WERI-Rb-1 (cell line): ENCODE measurements around the gene IL1RAPL1.

Experiments used
- DNase-seq: peaks from one replicate; pipeline ENCODE4 v3.0.0-alpha.2; 2020
- H3K27ac ChIP-seq: fragments of 250-450 bp; sonication (Bioruptor Pico); 2 replicates; pipeline ENCODE4 v1.5.1; 2020; ENCODE audit warnings: mild to moderate bottlenecking, moderate library complexity
- H3K27me3 ChIP-seq: fragments of 250-450 bp; sonication (Bioruptor Pico); 2 replicates; pipeline ENCODE4 v1.5.1; 2021; ENCODE audit warnings: mild to moderate bottlenecking, low read depth, moderate library complexity; ENCODE audit not compliant: insufficient read depth, severe bottlenecking
- H3K36me3 ChIP-seq: fragments of 250-450 bp; sonication (Bioruptor Pico); 2 replicates; pipeline ENCODE4 v1.5.1; 2020; ENCODE audit warnings: mild to moderate bottlenecking, moderate library complexity
- H3K4me3 ChIP-seq: 2 replicates; pipeline ENCODE4 v1.5.1; 2011; ENCODE audit warnings: low read depth, mild to moderate bottlenecking, control low read depth, low read length
- H3K9me3 ChIP-seq: fragments of 250-450 bp; sonication (Bioruptor Pico); 2 replicates; pipeline ENCODE4 v1.5.1; 2021; ENCODE audit warnings: mild to moderate bottlenecking, moderate library complexity; ENCODE audit not compliant: severe bottlenecking
- TF ChIP-seq, protein P1 (sequence below): IDR thresholded peaks from 2 replicates; pipeline ENCODE4 v1.5.1; 2011; ENCODE audit warnings: low read depth, mild to moderate bottlenecking, control low read depth, inconsistent platforms, low read length

IL1RAPL1 gene

DNA sequence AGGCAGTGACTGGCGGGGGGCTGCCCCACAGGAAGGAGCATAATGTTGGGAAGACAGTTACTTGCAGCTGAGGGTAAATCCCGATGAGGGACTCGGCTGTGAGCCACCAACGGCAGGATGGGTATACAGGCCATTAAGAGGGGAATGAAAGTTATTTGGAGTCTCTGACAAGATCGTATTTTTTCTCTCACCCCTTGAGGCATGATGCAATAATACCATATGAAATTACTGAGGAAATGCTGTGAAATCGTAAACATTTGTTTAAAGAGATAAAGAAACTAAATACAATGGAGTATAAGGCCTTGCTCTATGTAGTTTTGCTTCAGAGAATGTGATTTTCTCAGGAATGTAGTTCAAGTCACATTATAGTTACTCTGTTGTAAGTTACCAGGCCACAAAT lies 12.7 kb downstream of the IL1RAPL1 start:
- Histone ChIP-seq H3K27me3 (no peaks in the 10 kb centered on the region), H3K36me3 (no peaks in the 10 kb centered on the region), H3K4me3 (no peak overlapping the region), H3K27ac (no peak overlapping the region), H3K9me3 (no peaks in the 10 kb centered on the region)
- TF ChIP-seq, protein P1, sequence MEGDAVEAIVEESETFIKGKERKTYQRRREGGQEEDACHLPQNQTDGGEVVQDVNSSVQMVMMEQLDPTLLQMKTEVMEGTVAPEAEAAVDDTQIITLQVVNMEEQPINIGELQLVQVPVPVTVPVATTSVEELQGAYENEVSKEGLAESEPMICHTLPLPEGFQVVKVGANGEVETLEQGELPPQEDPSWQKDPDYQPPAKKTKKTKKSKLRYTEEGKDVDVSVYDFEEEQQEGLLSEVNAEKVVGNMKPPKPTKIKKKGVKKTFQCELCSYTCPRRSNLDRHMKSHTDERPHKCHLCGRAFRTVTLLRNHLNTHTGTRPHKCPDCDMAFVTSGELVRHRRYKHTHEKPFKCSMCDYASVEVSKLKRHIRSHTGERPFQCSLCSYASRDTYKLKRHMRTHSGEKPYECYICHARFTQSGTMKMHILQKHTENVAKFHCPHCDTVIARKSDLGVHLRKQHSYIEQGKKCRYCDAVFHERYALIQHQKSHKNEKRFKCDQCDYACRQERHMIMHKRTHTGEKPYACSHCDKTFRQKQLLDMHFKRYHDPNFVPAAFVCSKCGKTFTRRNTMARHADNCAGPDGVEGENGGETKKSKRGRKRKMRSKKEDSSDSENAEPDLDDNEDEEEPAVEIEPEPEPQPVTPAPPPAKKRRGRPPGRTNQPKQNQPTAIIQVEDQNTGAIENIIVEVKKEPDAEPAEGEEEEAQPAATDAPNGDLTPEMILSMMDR = no peak
- DNase-seq = no peak

- DNase-seq = no peak
- Histone ChIP-seq H3K27ac (no peak overlapping the region), H3K36me3 (no peaks in the 10 kb centered on the region), H3K9me3 (no peaks in the 10 kb centered on the region), H3K27me3 (no peaks in the 10 kb centered on the region), H3K4me3 (no peak overlapping the region)
- TF ChIP-seq, protein P1 = no peak
These were observed 21.8 kb downstream of the IL1RAPL1 start for GRCh38 chrX:28609003-28609402.

DNA sequence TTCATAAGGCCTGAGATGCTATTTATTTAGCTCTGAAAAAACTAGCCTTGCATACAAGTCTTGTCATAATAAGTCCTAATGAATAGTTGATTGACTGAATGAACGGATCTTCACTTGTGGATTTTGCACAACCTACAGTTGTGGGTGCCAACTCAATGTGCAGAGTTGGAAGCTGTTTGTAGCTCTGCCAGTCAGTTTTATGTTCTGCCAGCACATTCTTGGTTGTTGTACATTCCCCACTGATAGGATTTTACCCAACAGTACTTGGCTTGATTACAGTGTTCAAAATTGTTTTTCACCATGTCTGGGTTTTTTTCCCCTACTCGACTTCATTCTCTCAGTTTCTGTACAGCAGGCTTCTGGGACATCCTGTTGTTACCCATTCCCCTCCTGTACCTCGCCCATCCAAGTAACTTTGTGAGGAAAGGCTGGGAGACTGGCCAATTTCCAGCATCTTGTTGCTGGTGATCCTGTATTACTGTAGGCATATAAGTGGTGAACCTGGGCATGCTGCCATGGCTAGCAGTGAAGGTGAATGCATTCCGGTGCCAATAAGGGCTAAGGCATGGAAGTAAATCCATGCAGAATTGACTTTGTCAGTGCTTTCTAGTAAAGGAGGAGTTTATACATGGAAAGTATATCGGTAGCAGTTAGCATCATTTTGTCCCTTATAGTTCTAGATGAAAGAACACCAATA lies 22.8 kb downstream of the IL1RAPL1 start:
- H3K4me3 ChIP-seq = no peak overlapping the region
- TF ChIP-seq, protein P1 = no peak
- no peaks in the 10 kb centered on the region for H3K36me3 ChIP-seq
- DNase-seq = no peak
- no peak overlapping the region for H3K27ac ChIP-seq
- H3K9me3 ChIP-seq = no peaks in the 10 kb centered on the region
- no peaks in the 10 kb centered on the region for H3K27me3 ChIP-seq

- Histone ChIP-seq H3K4me3 (no peak overlapping the region), H3K27me3 (no peaks in the 10 kb centered on the region), H3K36me3 (no peaks in the 10 kb centered on the region), H3K9me3 (no peaks in the 10 kb centered on the region), H3K27ac (no peak overlapping the region)
- DNase-seq = no peak
- TF ChIP-seq, protein P1 = no peak
These were observed 23.5 kb downstream of the IL1RAPL1 start for GRCh38 chrX:28610746-28611145.

DNA sequence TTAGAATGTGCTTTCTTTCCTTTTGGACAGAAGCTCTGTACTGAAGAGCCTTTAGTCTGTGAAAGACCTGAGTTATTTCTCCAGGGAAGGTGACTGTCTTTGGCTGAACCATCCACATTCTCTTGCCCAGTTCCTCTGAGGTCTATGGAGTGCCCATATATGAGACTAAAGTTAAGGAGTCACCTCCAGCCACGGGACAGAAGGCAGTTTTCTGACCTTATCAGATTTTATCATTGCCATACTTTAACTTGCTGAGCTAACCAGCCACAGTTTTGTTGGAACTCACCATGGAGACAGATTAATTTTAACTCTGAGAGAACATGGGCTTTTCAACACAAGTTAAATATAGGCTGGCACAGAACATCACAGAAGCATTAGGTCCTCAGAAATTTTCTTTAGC lies 26.3 kb downstream of the IL1RAPL1 start:
- Histone ChIP-seq H3K4me3 (no peak overlapping the region), H3K9me3 (no peaks in the 10 kb centered on the region), H3K36me3 (no peaks in the 10 kb centered on the region), H3K27me3 (no peaks in the 10 kb centered on the region), H3K27ac (no peak overlapping the region)
- DNase-seq = no peak
- TF ChIP-seq, protein P1 = no peak

- H3K27ac ChIP-seq = no peak overlapping the region
- H3K36me3 ChIP-seq = no peaks in the 10 kb centered on the region
- TF ChIP-seq, protein P1 = no peak
- H3K4me3 ChIP-seq = no peak overlapping the region
- no peak for DNase-seq
- no peaks in the 10 kb centered on the region for H3K27me3 ChIP-seq
- no peaks in the 10 kb centered on the region for H3K9me3 ChIP-seq
These were observed 38.0 kb downstream of the IL1RAPL1 start for GRCh38 chrX:28625223-28625622.
